H1 (cell line): Measurements from ENCODE around the gene RABL3. TPM values are rescaled to one million over a fixed set of nuclear protein-coding genes. Genes with fewer than 3 reads are reported as not detected.

Experiments
- CTCF ChIA-PET: fragments of 300-600 bp; sonication (Branson Sonifier 250); formaldehyde crosslinking; loops from one replicate; lab custom pipeline; 2021; ENCODE audit not compliant: partially characterized antibody; lab: Charles Lee
- POLR2A ChIA-PET: fragments of 300-600 bp; sonication (Branson Sonifier 250); formaldehyde crosslinking; loops from one replicate; lab custom pipeline; 2021; ENCODE audit warnings: inconsistent platforms; ENCODE audit not compliant: partially characterized antibody; lab: Charles Lee
- DNase-seq, 2 experiments: peaks; one replicate each; pipeline versions ENCODE4 v3.0.0 to v3.0.0-alpha.2; 2010 to 2022; ENCODE audit warnings: low spot score in 2 of 2, low read depth in 1 of 2, mixed read lengths in 1 of 2
- FAIRE-seq: peaks from 2 replicates; lab custom pipeline; 2011; peaks lifted over from hg19 to GRCh38; lab: Jason Lieb, UNC
- H2AFZ ChIP-seq: 2 replicates; pipeline ENCODE4 v1.8.1; 2012; ENCODE audit warnings: low read length, inconsistent platforms
- H2AK5ac ChIP-seq: 2 replicates; pipeline ENCODE4 v1.6.1; 2013; ENCODE audit warnings: low read depth, low read length
- H2BK120ac ChIP-seq: replicated peaks from 2 replicates; pipeline ENCODE3; 2013; ENCODE audit warnings: low read depth, low read length, inconsistent platforms
- H2BK12ac ChIP-seq: 2 replicates; pipeline ENCODE4 v1.6.1; 2013; ENCODE audit warnings: low read depth, low read length
- H2BK15ac ChIP-seq: 2 replicates; pipeline ENCODE4 v1.6.1; 2013; ENCODE audit warnings: low read length
- H2BK20ac ChIP-seq: 2 replicates; pipeline ENCODE4 v1.6.1; 2013; ENCODE audit warnings: low read length
- H2BK5ac ChIP-seq: 2 replicates; pipeline ENCODE4 v1.6.1; 2013; ENCODE audit warnings: low read depth, low read length
- H3K14ac ChIP-seq: 2 replicates; pipeline ENCODE4 v1.6.1; 2013; ENCODE audit warnings: inconsistent platforms; ENCODE audit not compliant: insufficient read length
- H3K18ac ChIP-seq: 2 replicates; pipeline ENCODE4 v1.6.1; 2013; ENCODE audit warnings: low read length; ENCODE audit errors: extremely low read depth
- H3K23ac ChIP-seq: 2 replicates; pipeline ENCODE4 v1.6.1; 2013; ENCODE audit warnings: inconsistent platforms; ENCODE audit not compliant: insufficient read length
- H3K23me2 ChIP-seq: 2 replicates; pipeline ENCODE4 v1.6.1; 2013; ENCODE audit warnings: low read depth, low read length
- H3K27ac ChIP-seq: 2 replicates; pipeline ENCODE4 v1.6.1; 2011; ENCODE audit warnings: low read depth, low read length, inconsistent platforms
- H3K27me3 ChIP-seq, 4 experiments: replicated peaks in 1 of 4; 1 replicate in 1 of 4; 2 replicates in 3 of 4; pipeline versions ENCODE4 v1.6.1 to v1.8.1; 2011 to 2013; ENCODE audit warnings: low read length in 3 of 4, mild to moderate bottlenecking in 3 of 4, inconsistent platforms in 2 of 4, mixed read lengths in 2 of 4, moderate library complexity in 1 of 4; ENCODE audit not compliant: control insufficient read depth in 3 of 4, insufficient read depth in 3 of 4; ENCODE audit errors: extremely low read depth in 1 of 4
- H3K36me3 ChIP-seq, 4 experiments: 2 replicates each; pipeline versions ENCODE4 v1.6.1 to v1.8.1; 2011 to 2013; ENCODE audit warnings: mild to moderate bottlenecking in 4 of 4, low read length in 3 of 4, moderate library complexity in 2 of 4, control low read depth in 1 of 4, inconsistent platforms in 1 of 4; ENCODE audit not compliant: insufficient read depth in 4 of 4, control insufficient read depth in 2 of 4
- H3K4ac ChIP-seq: replicated peaks from 2 replicates; pipeline ENCODE3; 2013; ENCODE audit warnings: low read length, low read depth, mixed read lengths, inconsistent platforms; ENCODE audit not compliant: insufficient read length
- H3K4me1 ChIP-seq, 4 experiments: replicated peaks in 1 of 4; 1 replicate in 1 of 4; 2 replicates in 3 of 4; pipeline versions ENCODE4 v1.6.1 to v1.8.1; 2011 to 2013; ENCODE audit warnings: low read length in 3 of 4, inconsistent platforms in 2 of 4, mixed read lengths in 1 of 4; ENCODE audit not compliant: insufficient read depth in 4 of 4, control insufficient read depth in 3 of 4
- H3K4me2 ChIP-seq, 2 experiments: 2 replicates each; pipeline versions ENCODE4 v1.6.1 to v1.8.1; 2011 to 2013; ENCODE audit warnings: low read depth in 2 of 2, low read length in 2 of 2, control low read depth in 1 of 2, inconsistent platforms in 1 of 2, mild to moderate bottlenecking in 1 of 2; ENCODE audit not compliant: insufficient read depth in 1 of 2
- H3K4me3 ChIP-seq, 4 experiments: fragments of 200-600, 300-600 bp in 1 of 4; sonication (generic), shearing (Covaris generic), sonication (Bioruptor Twin) in 1 of 4; 2 replicates each; pipeline versions ENCODE4 v1.5.1 to v1.8.1; 2011 to 2016; ENCODE audit warnings: low read length in 4 of 4, low read depth in 3 of 4, control low read depth in 2 of 4, inconsistent platforms in 2 of 4, mild to moderate bottlenecking in 2 of 4, mixed read lengths in 1 of 4, moderate library complexity in 1 of 4; ENCODE audit not compliant: insufficient read depth in 2 of 4; ENCODE audit errors: extremely low read depth in 1 of 4
- H3K56ac ChIP-seq: replicated peaks from 2 replicates; pipeline ENCODE3; 2013; ENCODE audit warnings: low read depth, mild to moderate bottlenecking, mixed read lengths, low read length, inconsistent platforms; ENCODE audit not compliant: insufficient read length
- H3K79me1 ChIP-seq: 2 replicates; pipeline ENCODE4 v1.6.1; 2013; ENCODE audit warnings: low read depth, low read length, control low read depth
- H3K79me2 ChIP-seq, 2 experiments: 2 replicates each; pipeline versions ENCODE4 v1.6.1 to v1.8.1; 2012 to 2013; ENCODE audit warnings: low read length in 2 of 2, mild to moderate bottlenecking in 2 of 2, inconsistent platforms in 1 of 2; ENCODE audit not compliant: insufficient read depth in 2 of 2, control insufficient read depth in 1 of 2
- H3K9ac ChIP-seq, 4 experiments: replicated peaks in 1 of 4; 1 replicate in 1 of 4; 2 replicates in 3 of 4; pipeline versions ENCODE4 v1.6.1 to v1.8.1; 2011 to 2013; ENCODE audit warnings: low read depth in 3 of 4, low read length in 3 of 4, control low read depth in 2 of 4, mild to moderate bottlenecking in 2 of 4, moderate library complexity in 2 of 4, inconsistent platforms in 1 of 4; ENCODE audit errors: extremely low read depth in 1 of 4
- H3K9me3 ChIP-seq, 2 experiments: 2 replicates each; pipeline versions ENCODE4 v1.6.1 to v1.8.1; 2012 to 2013; ENCODE audit warnings: mild to moderate bottlenecking in 2 of 2, moderate library complexity in 2 of 2, control low read depth in 1 of 2, inconsistent platforms in 1 of 2, low read depth in 1 of 2, low read length in 1 of 2, mixed read lengths in 1 of 2; ENCODE audit not compliant: insufficient read depth in 2 of 2
- H4K20me1 ChIP-seq, 2 experiments: replicated peaks in 1 of 2; 2 replicates each; pipeline versions ENCODE3 to v1.8.1; 2011 to 2013; ENCODE audit warnings: inconsistent platforms in 2 of 2, low read length in 2 of 2, mild to moderate bottlenecking in 1 of 2; ENCODE audit not compliant: insufficient read depth in 2 of 2, control insufficient read depth in 1 of 2
- H4K5ac ChIP-seq: 2 replicates; pipeline ENCODE4 v1.6.1; 2013; ENCODE audit warnings: low read length, low read depth, mixed read lengths, inconsistent platforms; ENCODE audit not compliant: insufficient read length
- H4K8ac ChIP-seq: 2 replicates; pipeline ENCODE4 v1.8.0; 2013; ENCODE audit warnings: mild to moderate bottlenecking, moderate library complexity, low read length, inconsistent platforms; ENCODE audit not compliant: insufficient read depth; ENCODE audit errors: extremely low read depth
- H4K91ac ChIP-seq: replicated peaks from 2 replicates; pipeline ENCODE3; 2013; ENCODE audit warnings: low read length, mixed read lengths, inconsistent platforms; ENCODE audit not compliant: insufficient read length
- BACH1 ChIP-seq: IDR thresholded peaks from 2 replicates; pipeline ENCODE4 v1.6.1; 2012; ENCODE audit warnings: low read length, improper control_type of control experiment
- BCL11A ChIP-seq, 2 experiments: IDR thresholded peaks; one replicate each; pipeline ENCODE4 v1.6.1; 2011; ENCODE audit warnings: low read depth in 2 of 2, low read length in 2 of 2, mild to moderate bottlenecking in 2 of 2
- CEBPB ChIP-seq: IDR thresholded peaks from 2 replicates; pipeline ENCODE4 v1.6.1; 2012; ENCODE audit warnings: low read depth, low read length
- CHD1 ChIP-seq: IDR thresholded peaks from 2 replicates; pipeline ENCODE4 v1.6.1; 2012; ENCODE audit warnings: low read depth, low read length, improper control_type of control experiment
- KDM5A ChIP-seq: fragments of 200-600 bp; IDR thresholded peaks from 2 replicates; pipeline ENCODE4 v1.7.1; 2012; ENCODE audit warnings: mild to moderate bottlenecking, low read length, inconsistent platforms, mixed read lengths
- RFX5 ChIP-seq: IDR thresholded peaks from 2 replicates; pipeline ENCODE4 v1.6.1; 2011; ENCODE audit warnings: low read depth, low read length, improper control_type of control experiment, borderline replicate concordance
- SIRT6 ChIP-seq: IDR thresholded peaks from one replicate; pipeline ENCODE4 v1.7.1; 2012; ENCODE audit warnings: low read length, inconsistent platforms
- ZNF274 ChIP-seq: IDR thresholded peaks from 2 replicates; pipeline ENCODE4 v1.7.0; 2012; ENCODE audit warnings: low read length, borderline replicate concordance; ENCODE audit errors: extremely low read depth
- WGBS, 2 experiments: shearing (Covaris generic) in 1 of 2; methylation state at CpG; one replicate each; pipeline versions ENCODE4 v1.1.6 to v1.1.7; 2013 to 2015; ENCODE audit warnings: low lambda C conversion rate in 2 of 2, mixed read lengths in 2 of 2, inconsistent platforms in 1 of 2, low coverage in 1 of 2, missing lambda C conversion rate in 1 of 2; ENCODE audit not compliant: insufficient replicate concordance in 2 of 2, insufficient coverage in 1 of 2, insufficient read length in 1 of 2; ENCODE audit errors: extremely low coverage in 1 of 2, missing lambda C conversion rate in 1 of 2; 5-methylcytosine and 5-hydroxymethylcytosine counted together
- polyA plus RNA-seq, 7 experiments: library from polyadenylated mRNA; depleted of rRNA in 3 of 7; stranded (reverse) in 5 of 7; unstranded in 2 of 7; fragments of >200 nt in 5 of 7; fragments of 200-250 nt in 2 of 7; gene quantifications; 1 replicate in 5 of 7; 2 replicates in 1 of 7; 4 replicates in 1 of 7; pipeline versions ENCODE4 v1.2.1 to v1.2.3, GENCODE V29; 2011 to 2013; ENCODE audit warnings: missing spikeins in 2 of 7, mixed read lengths in 2 of 7
- total RNA-seq: library from RNA; stranded (reverse); fragmentation: NEBNext Ultra II Directional; extraction: Animal tissue kit (Norgen Biotek cat#: 25700); gene quantifications from 2 replicates; pipeline ENCODE4 v1.2.1, GENCODE V29; 2021
- TF ChIP-seq, protein P1 (sequence below): IDR thresholded peaks from 2 replicates; pipeline ENCODE4 v1.6.1; 2012; ENCODE audit warnings: low read length, inconsistent platforms

Gene RABL3
- total and polyA plus RNA-seq, 2 of the 8 experiments (the other 6 are each of a cell fraction or from before 2014, with no cell fraction given): 4.4 to 19.2 TPM

DNA sequence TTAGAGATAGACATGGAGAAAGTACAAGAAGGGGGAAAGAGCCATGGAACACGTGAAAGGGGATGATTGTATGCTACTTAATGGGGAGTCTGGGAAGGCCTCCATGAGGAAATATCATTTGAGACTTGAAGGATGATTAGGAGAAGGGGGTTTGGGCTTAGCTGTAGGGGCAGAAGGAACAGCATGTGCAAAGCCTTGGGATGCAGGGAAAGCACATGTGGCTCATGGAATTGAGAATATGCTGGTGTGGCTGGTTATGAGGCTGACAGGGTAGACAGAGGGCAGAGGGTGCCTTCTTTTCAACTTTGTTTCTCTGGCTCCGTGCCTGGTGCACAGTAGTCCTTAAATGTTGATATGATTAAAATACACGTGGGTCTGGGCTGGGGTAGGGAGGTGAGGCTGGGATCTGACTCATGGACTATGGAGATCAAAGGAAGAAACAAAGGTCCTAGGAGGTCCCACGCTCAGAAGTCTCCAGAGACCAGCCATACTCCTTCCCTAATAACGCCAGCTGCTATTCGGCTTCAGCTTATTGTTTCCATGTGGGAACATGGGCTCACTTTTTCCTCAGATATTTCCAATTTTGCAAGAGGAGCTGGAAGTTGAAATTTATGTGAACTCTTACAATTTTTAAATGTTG lies 1.4 kb upstream of the RABL3 start:
- ChIA-PET POLR2A (interaction anchor here (0.7 to 2.1 kb wide), 5 partner anchors 14 to 176 kb away, joined by 3 to 7 read pairs (median 6); no protein-coding TSS in a partner anchor), CTCF (interaction anchor here (1.1 to 1.3 kb wide), 3 partner anchors 51 to 182 kb away, joined by 3 to 7 read pairs (median 3); no protein-coding TSS in a partner anchor)
- no peak overlapping the region for H2AFZ ChIP-seq
- H2AK5ac ChIP-seq: peak overlapping the region; percentile 96
- no peak overlapping the region for H4K8ac ChIP-seq
- no peak overlapping the region for H4K91ac ChIP-seq
- peaks cover 8% of the 10 kb centered on the region for H3K79me1 ChIP-seq
- peak overlapping the region; percentile 23; the same call in 1 of the 2 replicates for H2BK5ac ChIP-seq
- no peak overlapping the region for H3K14ac ChIP-seq
- H3K36me3 ChIP-seq: peaks cover 0 to 11% (median 0%) of the 10 kb centered on the region in 4 experiments; a peak in 5 of 8 replicates
- H2BK120ac ChIP-seq: no peak overlapping the region
- H3K56ac ChIP-seq: no peak overlapping the region
- H3K9ac ChIP-seq: peak overlapping the region; percentile 82 to 98 (median 98)
- peaks cover 3 to 8% of the 10 kb centered on the region in 2 experiments; a peak in 2 of 4 replicates for H3K9me3 ChIP-seq
- H4K20me1 ChIP-seq: no peaks in the 10 kb centered on the region
- peak overlapping the region; percentile 78; the same call in 1 of the 2 replicates for H3K27ac ChIP-seq
- H3K79me2 ChIP-seq: peaks cover 23 to 51% of the 10 kb centered on the region in 2 experiments
- no peak for FAIRE-seq
- TF ChIP-seq SIRT6: no peak
- TF ChIP-seq KDM5A: no peak
- no peak for TF ChIP-seq ZNF274
- TF ChIP-seq BACH1: no peak
- TF ChIP-seq BCL11A (IDR thresholded peaks at IDR 0.05; ENCODE audit: low read depth in 2 of 2, low read length in 2 of 2): no peak
- TF ChIP-seq CEBPB: no peak
- TF ChIP-seq, protein P1, sequence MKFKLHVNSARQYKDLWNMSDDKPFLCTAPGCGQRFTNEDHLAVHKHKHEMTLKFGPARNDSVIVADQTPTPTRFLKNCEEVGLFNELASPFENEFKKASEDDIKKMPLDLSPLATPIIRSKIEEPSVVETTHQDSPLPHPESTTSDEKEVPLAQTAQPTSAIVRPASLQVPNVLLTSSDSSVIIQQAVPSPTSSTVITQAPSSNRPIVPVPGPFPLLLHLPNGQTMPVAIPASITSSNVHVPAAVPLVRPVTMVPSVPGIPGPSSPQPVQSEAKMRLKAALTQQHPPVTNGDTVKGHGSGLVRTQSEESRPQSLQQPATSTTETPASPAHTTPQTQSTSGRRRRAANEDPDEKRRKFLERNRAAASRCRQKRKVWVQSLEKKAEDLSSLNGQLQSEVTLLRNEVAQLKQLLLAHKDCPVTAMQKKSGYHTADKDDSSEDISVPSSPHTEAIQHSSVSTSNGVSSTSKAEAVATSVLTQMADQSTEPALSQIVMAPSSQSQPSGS: no peak
- TF ChIP-seq RFX5: no peak
- TF ChIP-seq CHD1: no peak
- TF ChIP-seq, all 59 proteins: peak for 0
- Histone ChIP-seq H3K18ac (no peak overlapping the region), H2BK12ac (peak overlapping the region; percentile 19; the same call in 1 of the 2 replicates), H3K4me2 (peak overlapping the region; percentile 92 to 97), H3K4ac (no peak overlapping the region), H3K27me3 (no peaks in the 10 kb centered on the region), H3K4me1 (peaks cover 3 to 11% (median 7%) of the 10 kb centered on the region in 4 experiments; a peak in 6 of 7 replicates), H3K4me3 (peak overlapping the region; percentile 92 to 97 (median 94)), H2BK20ac (no peak overlapping the region; the same call in 1 of the 2 replicates), H4K5ac (no peak overlapping the region), H3K23me2 (peaks cover 12% of the 10 kb centered on the region), H2BK15ac (no peak overlapping the region), H3K23ac (no peak overlapping the region)
- 54% methylated on average over 6 of the region's 6 CpGs; no CpG with 5 or more reads in 1 of the 2 experiments for WGBS, 2 experiments
- DNase-seq: no peak
